BJ (cell line): ENCODE measurements around the gene RTEL1. TPM values are rescaled to one million over a fixed set of nuclear protein-coding genes. Genes with fewer than 3 reads are reported as not detected.

ENCODE experiments used
- CTCF ChIA-PET: fragments of 350-600 bp; formaldehyde crosslinking; extraction: SDS; loops from one replicate; lab custom pipeline; 2021; ENCODE audit warnings: antibody characterized with exemption, inconsistent platforms; lab: Yijun Ruan, JAX
- POLR2A ChIA-PET: fragments of 300-600 bp; sonication (Branson Sonifier 250); formaldehyde crosslinking; extraction: SDS; loops from one replicate; lab custom pipeline; 2021; ENCODE audit warnings: antibody characterized with exemption; lab: Charles Lee
- DNase-seq: peaks from one replicate; pipeline ENCODE4 v3.0.0-alpha.2; 2011; ENCODE audit warnings: low read depth
- H3K27me3 ChIP-seq: 2 replicates; pipeline ENCODE4 v1.6.0; 2011; ENCODE audit warnings: low read length; ENCODE audit not compliant: control insufficient read depth, insufficient read depth
- H3K36me3 ChIP-seq: 2 replicates; pipeline ENCODE4 v1.5.1; 2011; ENCODE audit warnings: low read length; ENCODE audit not compliant: control insufficient read depth, insufficient read depth
- H3K4me3 ChIP-seq: 2 replicates; pipeline ENCODE4 v1.5.1; 2011; ENCODE audit warnings: low read depth, mild to moderate bottlenecking, control low read depth, low read length
- CTCF ChIP-seq: IDR thresholded peaks from 2 replicates; pipeline ENCODE4 v1.5.1; 2011; ENCODE audit warnings: low read depth, mild to moderate bottlenecking, control low read depth, inconsistent platforms, low read length, moderate library complexity; ENCODE audit not compliant: insufficient read depth
- polyA plus RNA-seq: library from polyadenylated mRNA; depleted of rRNA; stranded (reverse); fragments of >200 nt; gene quantifications from 2 replicates; pipeline ENCODE4 v1.2.3, GENCODE V29; 2011

Gene RTEL1
- polyA plus RNA-seq, 1 experiment: 18.3 TPM

GRCh38 chr20:63693733-63694583 is 35.8 kb downstream of the RTEL1 start:
- Histone ChIP-seq H3K27me3 (no peaks in the 10 kb centered on the region), H3K4me3 (no peak overlapping the region), H3K36me3 (peaks cover 15% of the 10 kb centered on the region)
- DNase-seq: no peak
- ChIA-PET POLR2A (no interaction called here), CTCF (no interaction called here)
- TF ChIP-seq CTCF: no peak

GRCh38 chr20:63694584-63695423 is 36.7 kb downstream of the RTEL1 start:
- no peak for DNase-seq
- Histone ChIP-seq H3K27me3 (no peaks in the 10 kb centered on the region), H3K4me3 (no peak overlapping the region), H3K36me3 (peaks cover 15% of the 10 kb centered on the region)
- ChIA-PET POLR2A (no interaction called here), CTCF (no interaction called here)
- no peak for TF ChIP-seq CTCF

GRCh38 chr20:63695424-63696305 is 37.6 kb downstream of the RTEL1 start:
- CTCF ChIA-PET: interaction anchor here (0.6 kb wide), 1 partner anchor 23 kb away, joined by 4 read pairs; no protein-coding TSS in a partner anchor
- DNase-seq: no peak

GRCh38 chr20:63696306-63696627 is 38.2 kb downstream of the RTEL1 start:
- peaks cover 17% of the 10 kb centered on the region for H3K36me3 ChIP-seq
- no peak for DNase-seq
- POLR2A ChIA-PET: no interaction called here
- H3K4me3 ChIP-seq: peak overlapping the region; percentile 31
- no peaks in the 10 kb centered on the region for H3K27me3 ChIP-seq
- CTCF ChIA-PET: interaction anchor here (0.6 kb wide), 1 partner anchor 23 kb away, joined by 4 read pairs; no protein-coding TSS in a partner anchor
- no peak for TF ChIP-seq CTCF

More at GRCh38 chr20:63695424-63696305, 37.6 kb downstream of the RTEL1 start:
- Histone ChIP-seq H3K27me3 (no peaks in the 10 kb centered on the region), H3K4me3 (no peak overlapping the region), H3K36me3 (peaks cover 16% of the 10 kb centered on the region)
- TF ChIP-seq CTCF: no peak
- POLR2A ChIA-PET: no interaction called here
